GM10266 (cell line): ENCODE results near the gene PGS1.
A peak's percentile ranks its signal among the peaks of the same experiment; 100 is the strongest.

ENCODE experiments used
- DNase-seq: peaks from one replicate; pipeline ENCODE4 v3.0.0; 2012; ENCODE audit errors: extremely low spot score
- CTCF ChIP-seq: IDR thresholded peaks from 2 replicates; pipeline ENCODE4 v1.5.1; 2012; ENCODE audit warnings: mild to moderate bottlenecking, low read depth; ENCODE audit not compliant: control insufficient read depth, insufficient read depth; ENCODE audit errors: missing control alignments

PGS1 gene

DNA sequence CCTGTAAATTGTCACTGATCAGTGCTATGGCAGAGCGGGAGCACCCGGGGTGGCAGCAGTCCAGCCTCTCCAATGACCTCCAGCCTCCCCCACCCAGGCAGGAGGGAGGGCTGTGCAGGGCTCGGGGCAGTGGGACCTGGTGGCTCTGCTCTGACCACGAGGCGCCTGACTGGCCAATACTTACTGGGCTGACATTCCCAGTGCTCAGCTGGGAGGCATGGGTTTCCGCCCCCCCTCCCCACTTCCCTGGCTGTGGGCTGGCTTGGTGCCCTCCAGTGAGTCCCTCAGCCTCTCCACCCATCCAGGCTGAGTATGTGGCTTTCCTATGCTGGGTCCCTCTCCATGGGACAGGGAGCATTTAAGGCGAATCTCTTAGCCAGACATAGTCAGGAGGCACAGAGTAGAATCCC lies 21.3 kb upstream of the PGS1 start:
- no peak for TF ChIP-seq CTCF
- DNase-seq, result no peak

DNA sequence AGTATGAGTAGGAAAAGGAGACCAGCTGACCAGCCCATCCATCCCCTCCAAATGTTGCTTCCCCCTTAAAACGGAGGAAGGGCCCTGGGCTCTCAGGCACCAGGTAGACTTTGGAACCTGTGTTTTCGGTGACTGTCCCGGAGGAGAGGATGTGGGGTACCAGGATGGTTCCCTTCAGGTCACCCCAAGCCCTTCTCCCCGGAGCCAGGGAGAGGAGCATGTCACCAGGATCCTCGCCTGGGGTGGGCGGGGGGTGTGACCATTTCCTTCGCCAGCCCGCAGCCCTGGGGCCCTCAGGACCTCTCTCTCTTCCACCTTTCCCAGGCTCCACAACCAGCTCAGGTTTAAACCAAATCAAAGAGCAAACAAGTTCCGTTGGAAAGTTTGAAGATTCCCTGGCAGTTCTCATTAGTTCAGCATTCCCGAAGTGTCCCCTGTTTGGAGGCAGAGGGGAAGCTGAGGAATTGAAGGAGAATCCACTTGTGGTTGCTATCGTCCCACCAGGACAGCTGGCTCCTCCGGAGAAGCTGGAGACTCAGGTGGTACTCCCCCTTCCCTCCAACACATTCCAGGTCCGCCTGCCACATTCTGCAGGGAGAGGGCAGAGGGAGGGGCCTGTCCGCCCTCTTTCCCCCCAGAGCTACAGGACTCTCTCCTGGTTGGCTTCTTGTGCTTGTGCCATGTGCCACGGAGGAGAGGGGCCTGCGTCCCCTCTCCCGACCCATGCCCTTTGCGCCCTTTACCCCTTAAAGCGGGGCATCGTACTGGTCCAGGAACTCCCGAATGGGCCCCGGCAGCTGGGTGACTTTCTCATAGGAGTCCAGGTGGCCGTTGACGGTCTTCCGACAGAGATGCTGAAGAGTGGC lies 20.5 kb upstream of the PGS1 start:
- TF ChIP-seq CTCF, result no peak
- no peak for DNase-seq

DNA sequence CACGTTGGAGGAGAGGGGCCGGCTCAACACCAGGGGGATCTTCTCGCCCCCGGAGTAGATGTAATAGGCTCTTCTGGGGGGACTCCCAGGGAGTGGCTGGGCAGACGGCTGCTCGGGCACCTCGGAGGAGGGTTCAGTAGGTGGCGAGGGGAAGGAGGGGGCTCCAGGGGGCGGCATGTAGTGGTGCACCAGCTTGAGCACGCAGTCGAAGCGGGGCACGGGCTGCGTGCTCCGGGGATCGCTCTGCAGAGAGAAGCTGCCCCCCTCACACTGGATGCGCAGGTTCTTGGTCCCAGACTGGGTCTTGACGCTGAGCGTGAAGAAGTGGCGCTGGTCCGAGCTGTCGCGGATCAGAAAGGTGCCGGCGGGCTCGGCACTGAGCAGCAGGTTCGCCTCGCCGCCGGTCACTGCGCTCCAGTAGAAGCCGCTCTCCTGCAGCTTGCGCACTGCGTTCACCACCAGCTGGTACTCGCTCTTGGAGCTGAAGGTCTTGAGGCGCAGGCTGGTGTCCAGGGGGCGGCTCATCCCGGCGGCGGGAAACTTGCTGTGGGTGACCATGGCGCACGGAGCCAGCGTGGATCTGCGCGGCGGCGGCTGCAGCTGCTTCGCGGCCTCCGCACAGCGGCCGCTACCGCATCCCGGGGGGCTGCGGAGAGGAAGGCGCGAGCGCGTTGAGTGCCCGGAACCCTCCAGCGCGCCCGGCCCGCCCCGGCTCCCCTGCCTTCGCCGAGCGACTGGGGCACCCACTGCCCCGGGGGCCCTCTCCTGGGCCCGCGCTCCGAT lies 19.7 kb upstream of the PGS1 start:
- TF ChIP-seq CTCF, result no peak
- DNase-seq, result no peak

- peak; percentile 47 for DNase-seq
- no peak for TF ChIP-seq CTCF
Measured at GRCh38 chr17:78359321-78359996, 19.0 kb upstream of the PGS1 start.

GRCh38 chr17:78359997-78360370 lies 18.5 kb upstream of the PGS1 start, which contains the start of gene SOCS3:
TSS of gene SOCS3 (minus strand) at chr17:78360077. CDS start at chr17:78359095, 982 bp downstream.
- no peak for TF ChIP-seq CTCF
- peak; percentile 93 for DNase-seq

- DNase-seq, result peak; percentile 92
- TF ChIP-seq CTCF, result peak; percentile 93
Measured at GRCh38 chr17:78360371-78361224, 17.9 kb upstream of the PGS1 start.
